H1 (cell line): ENCODE results near the gene MAPK1. TPM values are rescaled to one million over a fixed set of nuclear protein-coding genes. Genes with fewer than 3 reads are reported as not detected.

ENCODE experiments used
- CBX5 ChIP-seq: fragments of 300-800, 300-1000 bp; sonication (generic); IDR thresholded peaks from 2 replicates; pipeline ENCODE4 v1.7.1; 2016; ENCODE audit warnings: antibody characterized with exemption, low read length, low read depth
- EP300 ChIP-seq, 2 experiments: IDR thresholded peaks; 1 replicate in 1 of 2; 2 replicates in 1 of 2; pipeline ENCODE4 v1.6.1; 2011 to 2012; ENCODE audit warnings: low read depth in 2 of 2, low read length in 2 of 2, mild to moderate bottlenecking in 2 of 2, borderline replicate concordance in 1 of 2, inconsistent platforms in 1 of 2, moderate library complexity in 1 of 2
- FOSL1 ChIP-seq: IDR thresholded peaks from 2 replicates; pipeline ENCODE4 v1.6.1; 2011; ENCODE audit warnings: mild to moderate bottlenecking, low read depth, low read length, moderate library complexity; ENCODE audit not compliant: insufficient read depth
- PHF8 ChIP-seq: fragments of 200-600 bp; sonication (generic); conservative IDR thresholded peaks from 2 replicates; pipeline ENCODE4 v1.7.1; 2012; ENCODE audit warnings: low read depth, mild to moderate bottlenecking, inconsistent platforms, low read length, moderate library complexity
- RAD21 ChIP-seq, 2 experiments: IDR thresholded peaks in 1 of 2; conservative IDR thresholded peaks in 1 of 2; 2 replicates each; pipeline ENCODE4 v1.6.1; 2011; ENCODE audit warnings: low read depth in 2 of 2, low read length in 2 of 2, improper control_type of control experiment in 1 of 2, inconsistent platforms in 1 of 2, mild to moderate bottlenecking in 1 of 2, moderate library complexity in 1 of 2
- RFX5 ChIP-seq: IDR thresholded peaks from 2 replicates; pipeline ENCODE4 v1.6.1; 2011; ENCODE audit warnings: low read depth, low read length, improper control_type of control experiment, borderline replicate concordance
- polyA plus RNA-seq, 7 experiments: library from polyadenylated mRNA; depleted of rRNA in 3 of 7; stranded (reverse) in 5 of 7; unstranded in 2 of 7; fragments of >200 nt in 5 of 7; fragments of 200-250 nt in 2 of 7; gene quantifications; 1 replicate in 5 of 7; 2 replicates in 1 of 7; 4 replicates in 1 of 7; pipeline versions ENCODE4 v1.2.1 to v1.2.3, GENCODE V29; 2011 to 2013; ENCODE audit warnings: missing spikeins in 2 of 7, mixed read lengths in 2 of 7
- total RNA-seq: library from RNA; stranded (reverse); fragmentation: NEBNext Ultra II Directional; extraction: Animal tissue kit (Norgen Biotek cat#: 25700); gene quantifications from 2 replicates; pipeline ENCODE4 v1.2.1, GENCODE V29; 2021
- TF ChIP-seq, protein P1 (sequence below), 3 experiments: IDR thresholded peaks; 1 replicate in 2 of 3; 2 replicates in 1 of 3; pipeline versions ENCODE4 v1.5.1 to v1.6.1; 2011; ENCODE audit warnings: low read length in 3 of 3, mild to moderate bottlenecking in 3 of 3, inconsistent platforms in 2 of 3, low read depth in 1 of 3, moderate library complexity in 1 of 3; ENCODE audit not compliant: insufficient read depth in 1 of 3; ENCODE audit errors: control extremely low read depth in 1 of 3

MAPK1 gene
- total and polyA plus RNA-seq, 2 of the 8 experiments (the other 6 are each of a cell fraction or from before 2014, with no cell fraction given) = 28.1 to 101 TPM

DNA sequence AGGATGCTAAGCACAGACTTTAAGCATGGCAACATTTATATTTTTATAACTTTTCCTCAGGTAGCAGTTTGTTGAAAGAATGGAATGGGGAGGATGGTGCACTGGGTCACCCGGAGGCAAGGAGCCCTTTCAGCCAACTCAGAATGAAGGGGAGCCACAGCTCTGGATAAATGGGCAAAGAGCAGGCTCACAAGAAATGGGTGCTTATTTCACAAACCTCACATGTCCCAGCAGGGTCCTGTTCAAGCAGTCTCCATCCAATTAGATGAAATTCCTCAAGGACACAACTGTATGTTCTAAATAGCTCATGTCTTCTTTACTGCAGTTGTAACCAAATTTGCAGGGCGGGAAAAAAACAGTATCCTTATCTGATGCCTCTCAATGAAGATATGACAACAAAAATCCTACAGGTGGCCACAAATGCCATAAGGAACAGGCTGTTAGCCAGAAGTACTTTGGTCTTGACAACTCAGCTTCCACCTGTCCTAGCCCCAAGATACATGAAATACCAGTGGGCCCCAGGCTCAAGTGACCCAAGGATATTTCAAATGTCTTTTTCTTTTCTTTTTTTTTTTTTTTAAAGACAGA, 48.2 kb downstream of the MAPK1 start (continued):
- TF ChIP-seq EP300 (IDR thresholded peaks at IDR 0.05; ENCODE audit: borderline replicate concordance in 1 of 2, low read depth in 2 of 2, low read length in 2 of 2) = no peak
- TF ChIP-seq RFX5 = no peak
- TF ChIP-seq PHF8 = no peak
- TF ChIP-seq RAD21 (IDR thresholded peaks at IDR 0.05 in 1 of 2, conservative IDR thresholded peaks at IDR 0.05 in 1 of 2; ENCODE audit: low read depth in 2 of 2, low read length in 2 of 2) = no peak
- no peak for TF ChIP-seq CBX5
- no peak for TF ChIP-seq FOSL1
- TF ChIP-seq, protein P1, sequence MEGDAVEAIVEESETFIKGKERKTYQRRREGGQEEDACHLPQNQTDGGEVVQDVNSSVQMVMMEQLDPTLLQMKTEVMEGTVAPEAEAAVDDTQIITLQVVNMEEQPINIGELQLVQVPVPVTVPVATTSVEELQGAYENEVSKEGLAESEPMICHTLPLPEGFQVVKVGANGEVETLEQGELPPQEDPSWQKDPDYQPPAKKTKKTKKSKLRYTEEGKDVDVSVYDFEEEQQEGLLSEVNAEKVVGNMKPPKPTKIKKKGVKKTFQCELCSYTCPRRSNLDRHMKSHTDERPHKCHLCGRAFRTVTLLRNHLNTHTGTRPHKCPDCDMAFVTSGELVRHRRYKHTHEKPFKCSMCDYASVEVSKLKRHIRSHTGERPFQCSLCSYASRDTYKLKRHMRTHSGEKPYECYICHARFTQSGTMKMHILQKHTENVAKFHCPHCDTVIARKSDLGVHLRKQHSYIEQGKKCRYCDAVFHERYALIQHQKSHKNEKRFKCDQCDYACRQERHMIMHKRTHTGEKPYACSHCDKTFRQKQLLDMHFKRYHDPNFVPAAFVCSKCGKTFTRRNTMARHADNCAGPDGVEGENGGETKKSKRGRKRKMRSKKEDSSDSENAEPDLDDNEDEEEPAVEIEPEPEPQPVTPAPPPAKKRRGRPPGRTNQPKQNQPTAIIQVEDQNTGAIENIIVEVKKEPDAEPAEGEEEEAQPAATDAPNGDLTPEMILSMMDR (IDR thresholded peaks at IDR 0.05; ENCODE audit: control extremely low read depth in 1 of 3, insufficient read depth in 1 of 3, low read depth in 1 of 3, low read length in 3 of 3) = no peak
- TF ChIP-seq, all 59 proteins: peak for 0
